AG10803 (cell line): ENCODE results near the gene GABPB2.

ENCODE experiments used
- DNase-seq: peaks from one replicate; pipeline ENCODE4 v3.0.0; 2010; ENCODE audit warnings: low read depth
- H3K4me3 ChIP-seq: 2 replicates; pipeline ENCODE4 v1.5.1; 2011; ENCODE audit warnings: mild to moderate bottlenecking, low read length, control low read depth
- CTCF ChIP-seq: conservative IDR thresholded peaks from 2 replicates; pipeline ENCODE4 v1.5.1; 2011; ENCODE audit warnings: mild to moderate bottlenecking, low read length, control low read depth, inconsistent platforms

Gene GABPB2

GRCh38 chr1:151146412-151147131 is 76.0 kb downstream of the GABPB2 start, which contains the start of gene SEMA6C:
Gene SEMA6C (minus strand): TSS chr1:151146631. CDS start chr1:151142621, 4,010 bp downstream.
- no peak for TF ChIP-seq CTCF
- peak; percentile 86 for DNase-seq
- peak within 1 kb of the TSS; percentile 79 for H3K4me3 ChIP-seq

- DNase-seq: peak; percentile 16
- peak overlapping the region; percentile 67 for H3K4me3 ChIP-seq
- no peak for TF ChIP-seq CTCF
Measured at GRCh38 chr1:151147132-151147503, 76.6 kb downstream of the GABPB2 start.

GRCh38 chr1:151147665-151148064 is 77.1 kb downstream of the GABPB2 start:
- no peak for TF ChIP-seq CTCF
- no peak overlapping the region for H3K4me3 ChIP-seq
- DNase-seq: no peak

GRCh38 chr1:151156515-151156819 is 85.9 kb downstream of the GABPB2 start, which contains the start of gene TNFAIP8L2:
Gene TNFAIP8L2 (plus strand): TSS chr1:151156649. CDS start chr1:151158698, 2,049 bp downstream.
- no peak for TF ChIP-seq CTCF
- no peak within 1 kb of the TSS for H3K4me3 ChIP-seq
- DNase-seq: no peak

- H3K4me3 ChIP-seq: no peak overlapping the region
- TF ChIP-seq CTCF: no peak
- no peak for DNase-seq
Measured at GRCh38 chr1:151157067-151157531, 86.5 kb downstream of the GABPB2 start.

GRCh38 chr1:151158326-151158725 is 87.8 kb downstream of the GABPB2 start:
- TF ChIP-seq CTCF: no peak
- DNase-seq: no peak

GRCh38 chr1:151158751-151159251 is 88.2 kb downstream of the GABPB2 start:
- TF ChIP-seq CTCF: no peak
- no peak for DNase-seq
- no peak overlapping the region for H3K4me3 ChIP-seq

More at GRCh38 chr1:151158326-151158725, 87.8 kb downstream of the GABPB2 start:
- no peak overlapping the region for H3K4me3 ChIP-seq
